Uterus (tissue), 2 donors: ENCODE results near the gene CNTN6.

ENCODE experiments used
- CTCF ChIP-seq, 4 experiments: fragments of 200-600 bp in 2 of 4; fragments of 450-650 bp in 2 of 4; sonication (generic) in 2 of 4; IDR thresholded peaks; one replicate each; pipeline ENCODE4 v1.5.1; 2016 to 2019; ENCODE audit warnings: antibody characterized with exemption in 4 of 4, mild to moderate bottlenecking in 2 of 4, moderate library complexity in 1 of 4
- POLR2A ChIP-seq, 2 donors: fragments of 450-650 bp; IDR thresholded peaks; one replicate each; pipeline ENCODE4 v1.6.1; 2016; ENCODE audit warnings: antibody characterized with exemption in 2 of 2, mild to moderate bottlenecking in 1 of 2, moderate library complexity in 1 of 2

- TF ChIP-seq POLR2A (IDR thresholded peaks at IDR 0.05) (no peak), CTCF (IDR thresholded peaks at IDR 0.05) (no peak)
Observed at GRCh38 chr3:1380926-1381646, 288.3 kb downstream of the CNTN6 start.
